ENCODE measurements around the gene CCNI2. TPM values are rescaled to one million over a fixed set of nuclear protein-coding genes. Genes with fewer than 3 reads are reported as not detected.

Gene CCNI2
- total and polyA plus RNA-seq, 2 donors (not counting 3 experiments of a cell fraction or from before 2014, with no cell fraction given), result 0.25 to 0.53 TPM

- no peaks in the 10 kb centered on the region for H3K9me3 ChIP-seq (replicated peaks; ENCODE audit: control insufficient read depth, insufficient read depth, low read length)
- peaks cover 30% of the 10 kb centered on the region for H3K4me1 ChIP-seq (ENCODE audit: control insufficient read depth, extremely low read depth, insufficient read depth, low read length)
- no peak overlapping the region for H3K27ac ChIP-seq (ENCODE audit: insufficient read depth, low read depth, low read length)
- dilution Hi-C loops (cut with MboI; ENCODE audit: extremely low pct_ligation_motif_present, low sequenced_read_pairs), result no loop called here
- TF ChIP-seq EZH2 (IDR thresholded peaks at IDR 0.05; ENCODE audit: borderline replicate concordance, low read depth, low read length, severe bottlenecking), result no peak
- TF ChIP-seq POLR2AphosphoS5 (IDR thresholded peaks at IDR 0.05; ENCODE audit: insufficient read depth, low read depth, low read length), result no peak
- TF ChIP-seq MYC (IDR thresholded peaks at IDR 0.05; ENCODE audit: low read depth, low read length), result no peak
- TF ChIP-seq JUN (IDR thresholded peaks at IDR 0.05; ENCODE audit: borderline replicate concordance, insufficient read depth, insufficient read length, low read depth), result no peak
- no peak for TF ChIP-seq FOS (IDR thresholded peaks at IDR 0.05; ENCODE audit: borderline replicate concordance, insufficient read depth, low read length)
- FAIRE-seq, result no peak
- no TSS peak for BruUV-seq (replicated peaks)
- intact Hi-C loops (cut with micrococcal nuclease), result no loop called here
- H2AFZ ChIP-seq (ENCODE audit: low read depth, low read length), result no peak overlapping the region
- POLR2A ChIA-PET, result no interaction called here
- no peak overlapping the region for H3K4me2 ChIP-seq (ENCODE audit: insufficient read depth, low read length)
- H3K4me3 ChIP-seq (replicated peaks in 1 of 3; ENCODE audit: insufficient read depth in 1 of 3, low read depth in 1 of 3, low read length in 3 of 3), result no peak overlapping the region
- no peak for DNase-seq (ENCODE audit: low read depth, low spot score)
- no peaks in the 10 kb centered on the region for H3K36me3 ChIP-seq (ENCODE audit: control insufficient read depth in 2 of 2, extremely low read depth in 1 of 2, insufficient read depth in 2 of 2, low read length in 2 of 2)
- H3K27me3 ChIP-seq (ENCODE audit: control insufficient read depth in 2 of 2, insufficient read depth in 2 of 2, low read length in 2 of 2), result no peaks in the 10 kb centered on the region
- no peaks in the 10 kb centered on the region for H3K9me1 ChIP-seq (replicated peaks; ENCODE audit: control insufficient read depth, extremely low read depth, insufficient read depth, low read length)
- H4K20me1 ChIP-seq (replicated peaks; ENCODE audit: control insufficient read depth, extremely low read depth, insufficient read depth, low read length), result no peaks in the 10 kb centered on the region
- H3K9ac ChIP-seq (replicated peaks; ENCODE audit: extremely low read depth, insufficient read depth, low read length), result no peak overlapping the region
- CTCF ChIA-PET, result interaction anchor here (1.0 to 2.6 kb wide), 5 partner anchors 20 to 388 kb away, joined by 3 to 19 read pairs (median 4); no protein-coding TSS in a partner anchor
- H3K79me2 ChIP-seq (ENCODE audit: control insufficient read depth, insufficient read depth, low read length), result peaks cover 49% of the 10 kb centered on the region
Observed at GRCh38 chr5:132774896-132775295, 27.7 kb downstream of the CCNI2 start.

DNA sequence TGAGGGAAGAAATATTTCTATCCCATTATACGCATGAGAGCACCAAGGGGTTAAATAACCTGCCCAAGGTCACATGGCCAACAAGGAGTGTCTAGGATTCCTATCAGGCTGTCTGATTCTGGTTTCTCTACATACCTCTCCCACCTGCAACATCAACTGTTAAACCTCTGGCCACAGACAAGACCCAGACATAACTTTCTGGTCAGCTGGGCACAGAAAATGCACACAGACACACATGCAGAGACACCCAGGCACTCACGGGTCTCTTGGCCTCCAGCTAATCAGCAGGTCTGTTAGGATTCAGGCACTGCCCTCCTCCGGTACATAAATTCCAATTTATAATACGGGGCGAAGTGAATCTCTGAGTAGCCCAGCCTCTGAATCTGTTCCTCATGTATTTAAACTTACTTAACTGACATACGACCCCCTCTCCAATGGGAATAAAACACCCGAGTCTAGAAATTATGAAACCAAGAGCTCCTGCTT, 28.3 kb downstream of the CCNI2 start:
- intact Hi-C loops (cut with micrococcal nuclease), result no loop called here
- H3K4me1 ChIP-seq (ENCODE audit: control insufficient read depth, extremely low read depth, insufficient read depth, low read length), result peaks cover 28% of the 10 kb centered on the region
- CTCF ChIA-PET, result interaction anchor here (1.0 to 3.0 kb wide), 6 partner anchors 20 to 389 kb away, joined by 3 to 19 read pairs (median 4); partner anchors contain the start of gene CCNI2
- no peaks in the 10 kb centered on the region for H3K36me3 ChIP-seq (ENCODE audit: control insufficient read depth in 2 of 2, extremely low read depth in 1 of 2, insufficient read depth in 2 of 2, low read length in 2 of 2)
- TF ChIP-seq POLR2A (IDR thresholded peaks at IDR 0.05; ENCODE audit: low read depth, low read length), result no peak
- TF ChIP-seq EZH2 (IDR thresholded peaks at IDR 0.05; ENCODE audit: borderline replicate concordance, low read depth, low read length, severe bottlenecking), result no peak
- no peak for TF ChIP-seq FOS (IDR thresholded peaks at IDR 0.05; ENCODE audit: borderline replicate concordance, insufficient read depth, low read length)
- TF ChIP-seq POLR2AphosphoS5 (IDR thresholded peaks at IDR 0.05; ENCODE audit: insufficient read depth, low read depth, low read length), result no peak
- no peaks in the 10 kb centered on the region for H3K9me3 ChIP-seq (replicated peaks; ENCODE audit: control insufficient read depth, insufficient read depth, low read length)
- no peak overlapping the region for H3K9ac ChIP-seq (replicated peaks; ENCODE audit: extremely low read depth, insufficient read depth, low read length)
- peaks cover 46% of the 10 kb centered on the region for H3K79me2 ChIP-seq (ENCODE audit: control insufficient read depth, insufficient read depth, low read length)
- peak overlapping the region in 1 of 3 experiments; percentile 62 for H3K4me3 ChIP-seq (replicated peaks in 1 of 3; ENCODE audit: insufficient read depth in 1 of 3, low read depth in 1 of 3, low read length in 3 of 3)
- FAIRE-seq (no peak), DNase-seq (ENCODE audit: low read depth, low spot score) (no peak)
- no peaks in the 10 kb centered on the region for H3K9me1 ChIP-seq (replicated peaks; ENCODE audit: control insufficient read depth, extremely low read depth, insufficient read depth, low read length)
- H3K27ac ChIP-seq (ENCODE audit: insufficient read depth, low read depth, low read length), result no peak overlapping the region
- H4K20me1 ChIP-seq (replicated peaks; ENCODE audit: control insufficient read depth, extremely low read depth, insufficient read depth, low read length), result no peaks in the 10 kb centered on the region
- dilution Hi-C loops (cut with MboI; ENCODE audit: extremely low pct_ligation_motif_present, low sequenced_read_pairs), result no loop called here
- BruUV-seq (replicated peaks), result TSS peak; percentile 35
- POLR2A ChIA-PET, result no interaction called here
- H3K27me3 ChIP-seq (ENCODE audit: control insufficient read depth in 2 of 2, insufficient read depth in 2 of 2, low read length in 2 of 2), result no peaks in the 10 kb centered on the region
- H2AFZ ChIP-seq (ENCODE audit: low read depth, low read length), result no peak overlapping the region
- H3K4me2 ChIP-seq (ENCODE audit: insufficient read depth, low read length), result peak overlapping the region; percentile 72
